Mesendoderm (in vitro differentiated cells): ENCODE measurements around the gene MFAP3L.

Experiments
- DNase-seq: peaks from one replicate; pipeline ENCODE4 v3.0.0; 2013
- H2AK5ac ChIP-seq: 2 replicates; pipeline ENCODE4 v1.6.1; 2013; ENCODE audit warnings: low read length, inconsistent platforms
- H2BK120ac ChIP-seq: 2 replicates; pipeline ENCODE4 v1.6.1; 2013; ENCODE audit warnings: low read depth, mild to moderate bottlenecking, low read length, moderate library complexity, mixed read lengths
- H2BK15ac ChIP-seq: replicated peaks from 2 replicates; pipeline ENCODE4 v1.6.1; 2013; ENCODE audit warnings: low read depth, mild to moderate bottlenecking, moderate library complexity
- H2BK5ac ChIP-seq: 2 replicates; pipeline ENCODE4 v1.6.1; 2013; ENCODE audit warnings: low read length, inconsistent platforms
- H3K18ac ChIP-seq: 2 replicates; pipeline ENCODE4 v1.6.1; 2013; ENCODE audit warnings: mild to moderate bottlenecking, low read length, mixed read lengths
- H3K23ac ChIP-seq: one replicate; pipeline ENCODE4 v1.6.1; 2013; ENCODE audit warnings: low read length
- H3K27ac ChIP-seq: 2 replicates; pipeline ENCODE4 v1.5.1; 2013; ENCODE audit warnings: low read depth, mild to moderate bottlenecking, inconsistent platforms, low read length, moderate library complexity
- H3K27me3 ChIP-seq: 2 replicates; pipeline ENCODE4 v1.6.1; 2013; ENCODE audit warnings: low read length, control low read depth, mild to moderate bottlenecking, inconsistent platforms; ENCODE audit not compliant: insufficient read depth, poor library complexity
- H3K36me3 ChIP-seq: 2 replicates; pipeline ENCODE4 v1.6.1; 2013; ENCODE audit warnings: low read length, inconsistent platforms; ENCODE audit not compliant: control insufficient read depth, insufficient read depth
- H3K4ac ChIP-seq: one replicate; pipeline ENCODE4 v1.6.1; 2013; ENCODE audit warnings: low read depth, mild to moderate bottlenecking, low read length, moderate library complexity
- H3K4me1 ChIP-seq: 2 replicates; pipeline ENCODE4 v1.6.1; 2013; ENCODE audit warnings: low read depth, low read length, inconsistent platforms; ENCODE audit not compliant: control insufficient read depth
- H3K4me2 ChIP-seq: 2 replicates; pipeline ENCODE4 v1.6.1; 2013; ENCODE audit warnings: low read length
- H3K4me3 ChIP-seq: 2 replicates; pipeline ENCODE4 v1.5.1; 2013; ENCODE audit warnings: mild to moderate bottlenecking, low read length
- H3K56ac ChIP-seq: one replicate; pipeline ENCODE4 v1.6.1; 2013; ENCODE audit warnings: low read length
- H3K79me1 ChIP-seq: 2 replicates; pipeline ENCODE4 v1.6.1; 2013; ENCODE audit warnings: low read length, inconsistent platforms
- H3K79me2 ChIP-seq: 2 replicates; pipeline ENCODE4 v1.6.1; 2013; ENCODE audit warnings: mild to moderate bottlenecking, low read length; ENCODE audit not compliant: control insufficient read depth, insufficient read depth
- H3K9ac ChIP-seq: 2 replicates; pipeline ENCODE4 v1.6.1; 2013; ENCODE audit warnings: low read length, inconsistent platforms
- H4K5ac ChIP-seq: one replicate; pipeline ENCODE4 v1.6.1; 2013; ENCODE audit warnings: low read length
- H4K8ac ChIP-seq: one replicate; pipeline ENCODE4 v1.6.1; 2013; ENCODE audit warnings: low read depth, mild to moderate bottlenecking, control low read depth, low read length, moderate library complexity
- WGBS: extraction: QIAGEN DNeasy Blood & Tissue Kit; methylation state at CpG from one replicate; pipeline ENCODE4 v1.1.7; 2013; ENCODE audit warnings: low lambda C conversion rate, missing lambda C conversion rate; ENCODE audit not compliant: insufficient coverage; ENCODE audit errors: extremely low coverage; 5-methylcytosine and 5-hydroxymethylcytosine counted together

The MFAP3L gene

DNA sequence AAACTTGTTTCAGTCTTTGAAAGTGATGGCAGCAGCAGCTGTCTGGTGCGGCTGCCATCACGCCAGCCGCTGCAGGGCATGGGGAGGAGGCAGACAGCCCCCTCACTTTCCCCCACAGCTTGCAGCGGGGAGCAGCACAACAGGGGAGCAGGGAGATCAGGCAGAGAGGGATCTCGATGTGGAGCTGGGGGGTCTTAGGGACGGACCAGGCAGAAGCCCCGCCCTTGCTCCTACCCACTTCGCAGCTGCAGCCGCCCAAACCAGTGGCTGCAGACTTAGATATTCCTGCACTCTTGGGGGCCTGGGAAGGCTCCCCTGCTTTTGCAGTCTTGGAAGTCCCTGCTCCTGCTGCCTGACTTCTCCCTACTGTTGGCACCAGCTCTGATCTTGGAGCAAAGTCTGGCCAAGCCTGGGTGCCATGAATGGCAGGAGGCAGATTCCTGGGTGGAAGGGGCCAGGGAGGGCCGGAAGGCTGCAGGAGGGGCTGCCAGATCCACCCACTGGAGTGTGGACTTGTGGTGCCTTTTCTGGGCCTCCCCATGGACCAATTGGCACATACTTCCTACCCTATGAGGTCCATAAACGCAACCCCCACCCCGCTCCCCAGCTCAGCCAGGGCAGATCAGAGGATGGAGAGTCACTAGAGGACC, 14.0 kb upstream of the MFAP3L start:
- H3K4me1 ChIP-seq = no peaks in the 10 kb centered on the region
- no peak overlapping the region for H2BK120ac ChIP-seq
- no peak overlapping the region for H3K27ac ChIP-seq
- no peak overlapping the region for H2BK15ac ChIP-seq
- H3K4me3 ChIP-seq = no peak overlapping the region
- no peak overlapping the region for H3K4ac ChIP-seq
- H3K18ac ChIP-seq = no peak overlapping the region
- H3K9ac ChIP-seq = no peak overlapping the region
- H3K23ac ChIP-seq = no peak overlapping the region
- H3K79me1 ChIP-seq = no peaks in the 10 kb centered on the region
- DNase-seq = no peak
- no peak overlapping the region for H2AK5ac ChIP-seq
- H3K4me2 ChIP-seq = no peak overlapping the region
- no peaks in the 10 kb centered on the region for H3K79me2 ChIP-seq
- H4K5ac ChIP-seq = no peak overlapping the region
- no peak overlapping the region for H4K8ac ChIP-seq
- H3K36me3 ChIP-seq = no peaks in the 10 kb centered on the region
- H2BK5ac ChIP-seq = no peak overlapping the region
- no CpG with 5 or more reads among the region's 12 CpGs for whole genome bisulfite sequencing
- H3K27me3 ChIP-seq = no peaks in the 10 kb centered on the region
- no peak overlapping the region for H3K56ac ChIP-seq

DNA sequence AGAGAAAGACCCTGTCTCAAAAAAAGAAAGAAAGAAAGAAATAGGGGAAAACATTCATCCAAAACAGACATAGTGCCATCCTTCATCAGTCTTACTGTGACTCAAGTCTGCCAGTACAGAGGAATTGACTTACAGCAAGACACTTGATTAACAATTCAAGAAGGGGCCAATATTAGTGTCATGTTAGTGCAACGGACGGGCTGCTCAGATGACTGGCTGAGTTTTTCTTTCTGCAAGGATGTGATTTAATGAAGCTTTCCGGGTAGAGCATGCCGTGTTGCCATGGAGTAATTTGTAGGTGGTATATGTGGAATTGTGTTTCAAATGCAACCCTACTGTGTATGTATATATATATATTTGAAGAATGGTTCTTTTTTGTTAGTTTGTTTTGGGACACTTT, 12.6 kb upstream of the MFAP3L start:
- Histone ChIP-seq H2BK15ac (no peak overlapping the region), H3K27me3 (no peaks in the 10 kb centered on the region), H3K4me1 (no peaks in the 10 kb centered on the region), H2BK120ac (no peak overlapping the region), H3K79me1 (no peaks in the 10 kb centered on the region), H3K4me3 (no peak overlapping the region), H4K5ac (no peak overlapping the region), H3K79me2 (no peaks in the 10 kb centered on the region), H2BK5ac (no peak overlapping the region), H4K8ac (no peak overlapping the region), H2AK5ac (no peak overlapping the region), H3K9ac (no peak overlapping the region), H3K56ac (no peak overlapping the region), H3K4me2 (no peak overlapping the region), H3K27ac (no peak overlapping the region), H3K36me3 (no peaks in the 10 kb centered on the region), H3K18ac (no peak overlapping the region), H3K23ac (no peak overlapping the region), H3K4ac (no peak overlapping the region)
- no CpG with 5 or more reads among the region's 4 CpGs for WGBS
- no peak for DNase-seq

DNA sequence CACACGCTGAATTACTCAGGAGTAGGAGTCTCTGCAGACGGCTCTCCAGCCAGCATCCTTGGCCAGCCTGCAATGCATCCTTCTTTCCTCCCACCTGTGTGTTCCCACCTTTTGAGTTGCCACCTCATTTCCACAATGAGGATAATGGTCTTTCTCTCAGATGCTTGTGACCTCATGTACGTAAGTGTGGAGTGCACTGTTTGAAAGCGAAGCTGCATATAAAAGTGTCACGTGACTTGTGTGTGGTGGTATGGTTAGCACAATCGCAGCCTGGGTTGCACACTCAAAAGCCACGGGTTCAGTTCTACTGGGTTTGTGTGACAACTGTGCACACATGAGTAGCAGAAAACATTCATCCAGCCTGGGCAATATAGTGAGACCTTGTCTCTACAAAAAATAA, 12.0 kb upstream of the MFAP3L start:
- H3K4ac ChIP-seq = no peak overlapping the region
- no peak overlapping the region for H3K9ac ChIP-seq
- H3K23ac ChIP-seq = no peak overlapping the region
- H3K27me3 ChIP-seq = no peaks in the 10 kb centered on the region
- H2BK5ac ChIP-seq = no peak overlapping the region
- DNase-seq = no peak
- H3K18ac ChIP-seq = no peak overlapping the region
- H3K27ac ChIP-seq = no peak overlapping the region
- H2BK15ac ChIP-seq = no peak overlapping the region
- no peaks in the 10 kb centered on the region for H3K36me3 ChIP-seq
- no peaks in the 10 kb centered on the region for H3K4me1 ChIP-seq
- H4K8ac ChIP-seq = no peak overlapping the region
- no peak overlapping the region for H2BK120ac ChIP-seq
- no peak overlapping the region for H3K4me2 ChIP-seq
- WGBS = no CpG with 5 or more reads among the region's 7 CpGs
- no peaks in the 10 kb centered on the region for H3K79me1 ChIP-seq
- H3K79me2 ChIP-seq = no peaks in the 10 kb centered on the region
- no peak overlapping the region for H3K56ac ChIP-seq
- H2AK5ac ChIP-seq = no peak overlapping the region
- H3K4me3 ChIP-seq = no peak overlapping the region
- no peak overlapping the region for H4K5ac ChIP-seq

DNA sequence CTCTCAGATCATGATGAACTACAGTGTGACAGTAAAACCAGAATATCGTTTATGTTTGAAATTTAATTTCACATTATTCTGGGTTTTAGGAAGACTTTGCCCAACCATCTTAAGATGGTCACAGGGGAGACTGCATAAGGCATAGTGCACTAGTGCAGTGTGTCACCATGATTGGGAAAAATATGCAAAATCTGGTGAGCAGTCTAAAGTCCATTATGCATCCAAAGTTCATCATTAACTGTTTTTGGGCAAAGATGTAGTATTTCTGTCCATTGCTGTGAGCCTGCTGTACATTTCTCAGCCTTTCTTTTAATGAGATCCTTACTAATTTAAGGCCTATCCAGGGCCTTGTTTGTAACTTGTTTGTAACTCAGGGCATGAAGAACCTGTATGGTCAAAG, 11.3 kb upstream of the MFAP3L start:
- no peak overlapping the region for H3K56ac ChIP-seq
- no peak for DNase-seq
- no CpG with 5 or more reads among the region's 1 CpG for WGBS
- H3K23ac ChIP-seq = no peak overlapping the region
- H4K8ac ChIP-seq = no peak overlapping the region
- no peak overlapping the region for H3K18ac ChIP-seq
- H2AK5ac ChIP-seq = no peak overlapping the region
- H3K27me3 ChIP-seq = no peaks in the 10 kb centered on the region
- H3K9ac ChIP-seq = no peak overlapping the region
- H4K5ac ChIP-seq = no peak overlapping the region
- H3K36me3 ChIP-seq = no peaks in the 10 kb centered on the region
- no peak overlapping the region for H3K4me3 ChIP-seq
- H2BK120ac ChIP-seq = no peak overlapping the region
- H3K4me2 ChIP-seq = no peak overlapping the region
- no peak overlapping the region for H2BK5ac ChIP-seq
- H3K27ac ChIP-seq = no peak overlapping the region
- H3K4me1 ChIP-seq = no peaks in the 10 kb centered on the region
- no peaks in the 10 kb centered on the region for H3K79me1 ChIP-seq
- H3K4ac ChIP-seq = no peak overlapping the region
- H2BK15ac ChIP-seq = no peak overlapping the region
- H3K79me2 ChIP-seq = no peaks in the 10 kb centered on the region

DNA sequence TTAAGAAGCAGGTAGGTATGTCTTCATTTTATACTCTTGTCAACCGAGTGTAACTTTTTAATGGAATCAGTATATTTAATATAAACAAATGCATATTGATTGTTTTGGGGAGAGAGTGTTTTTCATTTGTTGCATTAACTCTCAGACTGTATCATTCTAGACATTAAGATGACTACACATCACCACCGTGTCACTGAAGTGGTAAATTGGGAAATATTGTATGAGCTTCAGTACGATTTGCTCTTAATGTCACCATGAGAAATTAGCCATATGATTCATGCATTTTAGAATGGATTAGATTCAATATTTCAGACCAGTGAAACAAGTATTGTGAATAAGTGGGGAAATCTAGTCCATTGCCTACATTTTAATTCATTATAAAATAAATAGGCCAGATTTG, 9.7 kb upstream of the MFAP3L start:
- no peak overlapping the region for H2BK15ac ChIP-seq
- H3K27ac ChIP-seq = no peak overlapping the region
- no peak overlapping the region for H3K23ac ChIP-seq
- no peaks in the 10 kb centered on the region for H3K79me2 ChIP-seq
- DNase-seq = no peak
- H3K4me2 ChIP-seq = no peak overlapping the region
- H3K4me3 ChIP-seq = no peak overlapping the region
- no peaks in the 10 kb centered on the region for H3K79me1 ChIP-seq
- H4K8ac ChIP-seq = no peak overlapping the region
- H3K9ac ChIP-seq = no peak overlapping the region
- whole genome bisulfite sequencing = no CpG with 5 or more reads among the region's 3 CpGs
- H3K36me3 ChIP-seq = no peaks in the 10 kb centered on the region
- no peak overlapping the region for H2BK5ac ChIP-seq
- no peak overlapping the region for H3K18ac ChIP-seq
- H3K56ac ChIP-seq = no peak overlapping the region
- H3K27me3 ChIP-seq = no peaks in the 10 kb centered on the region
- no peaks in the 10 kb centered on the region for H3K4me1 ChIP-seq
- H2BK120ac ChIP-seq = no peak overlapping the region
- H3K4ac ChIP-seq = no peak overlapping the region
- no peak overlapping the region for H2AK5ac ChIP-seq
- no peak overlapping the region for H4K5ac ChIP-seq

DNA sequence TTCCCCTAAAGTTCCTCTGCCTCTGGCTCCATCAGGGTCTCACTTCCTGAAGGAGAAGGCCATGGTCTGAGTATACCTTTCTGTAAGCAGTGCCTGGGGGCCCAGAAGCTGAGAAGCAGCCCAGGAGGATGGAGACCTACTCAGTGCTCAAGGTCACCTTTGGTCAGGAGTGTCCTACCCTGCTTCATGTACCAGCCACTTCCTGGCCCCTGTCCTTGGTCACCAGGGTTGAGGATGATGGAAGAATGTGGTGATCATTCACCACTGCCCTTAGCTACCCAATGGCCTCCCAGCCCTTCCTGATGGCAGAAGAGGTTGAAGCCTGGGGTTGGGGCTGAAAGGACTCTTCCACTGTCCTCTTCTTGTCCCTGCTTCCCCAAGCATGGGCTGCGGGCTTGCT, 9.0 kb upstream of the MFAP3L start:
- no peak overlapping the region for H3K27ac ChIP-seq
- no peak overlapping the region for H3K9ac ChIP-seq
- H2BK15ac ChIP-seq = no peak overlapping the region
- no peak overlapping the region for H3K23ac ChIP-seq
- no peak overlapping the region for H3K18ac ChIP-seq
- H3K79me2 ChIP-seq = no peaks in the 10 kb centered on the region
- no peaks in the 10 kb centered on the region for H3K27me3 ChIP-seq
- no peak overlapping the region for H4K5ac ChIP-seq
- no peak overlapping the region for H4K8ac ChIP-seq
- H2BK120ac ChIP-seq = no peak overlapping the region
- no peak overlapping the region for H3K4ac ChIP-seq
- H3K4me3 ChIP-seq = no peak overlapping the region
- DNase-seq = no peak
- H3K36me3 ChIP-seq = no peaks in the 10 kb centered on the region
- no peak overlapping the region for H3K4me2 ChIP-seq
- H3K79me1 ChIP-seq = no peaks in the 10 kb centered on the region
- H3K56ac ChIP-seq = no peak overlapping the region
- WGBS = no CpG with 5 or more reads among the region's 1 CpG
- no peak overlapping the region for H2AK5ac ChIP-seq
- no peak overlapping the region for H2BK5ac ChIP-seq
- H3K4me1 ChIP-seq = no peaks in the 10 kb centered on the region
